Keratinocyte (primary cell): ENCODE results near the gene CD1D. TPM values are rescaled to one million over a fixed set of nuclear protein-coding genes. Genes with fewer than 3 reads are reported as not detected.
A peak's percentile ranks its signal among the peaks of the same experiment; 100 is the strongest.

Experiments used
- DNase-seq: peaks from one replicate; pipeline ENCODE4 v3.0.0-alpha.2; 2011; ENCODE audit warnings: low read depth, missing footprints, low spot score
- FAIRE-seq: peaks from 2 replicates; lab custom pipeline; 2011; peaks lifted over from hg19 to GRCh38; lab: Jason Lieb, UNC
- H2AFZ ChIP-seq: 2 replicates; pipeline ENCODE4 v1.6.0; 2012; ENCODE audit warnings: low read length, control low read depth, inconsistent platforms; ENCODE audit not compliant: control insufficient read depth
- H3K27ac ChIP-seq: 2 replicates; pipeline ENCODE4 v1.5.1; 2011; ENCODE audit warnings: low read length; ENCODE audit not compliant: control insufficient read depth, insufficient read depth
- H3K27me3 ChIP-seq: 3 replicates; pipeline ENCODE4 v1.6.0; 2011; ENCODE audit warnings: low read length; ENCODE audit not compliant: control insufficient read depth, insufficient read depth; ENCODE audit errors: extremely low read depth
- H3K36me3 ChIP-seq, 2 experiments: 2 replicates in 1 of 2; 3 replicates in 1 of 2; pipeline ENCODE4 v1.5.1; 2011; ENCODE audit warnings: low read length in 2 of 2, mild to moderate bottlenecking in 1 of 2; ENCODE audit not compliant: control insufficient read depth in 2 of 2, insufficient read depth in 2 of 2; ENCODE audit errors: extremely low read depth in 1 of 2
- H3K4me1 ChIP-seq: 3 replicates; pipeline ENCODE4 v1.5.1; 2011; ENCODE audit warnings: low read length; ENCODE audit not compliant: control insufficient read depth, insufficient read depth; ENCODE audit errors: extremely low read depth
- H3K4me2 ChIP-seq: 3 replicates; pipeline ENCODE4 v1.6.0; 2011; ENCODE audit warnings: low read depth, low read length; ENCODE audit not compliant: control insufficient read depth, insufficient read depth; ENCODE audit errors: extremely low read depth
- H3K4me3 ChIP-seq, 3 experiments: fragments of 200-600 bp in 1 of 3; sonication (generic) in 1 of 3; 2 replicates in 2 of 3; 3 replicates in 1 of 3; pipeline ENCODE4 v1.5.1; 2011 to 2016; ENCODE audit warnings: low read length in 3 of 3, mild to moderate bottlenecking in 3 of 3, control low read depth in 2 of 3, inconsistent platforms in 1 of 3, low read depth in 1 of 3, mixed read lengths in 1 of 3, mixed run types in 1 of 3, moderate library complexity in 1 of 3; ENCODE audit not compliant: control insufficient read depth in 2 of 3, insufficient read depth in 2 of 3; ENCODE audit errors: extremely low read depth in 1 of 3
- H3K79me2 ChIP-seq: 2 replicates; pipeline ENCODE4 v1.6.0; 2012; ENCODE audit warnings: low read length; ENCODE audit not compliant: control insufficient read depth, insufficient read depth
- H3K9ac ChIP-seq: 3 replicates; pipeline ENCODE4 v1.6.0; 2011; ENCODE audit warnings: low read length; ENCODE audit not compliant: control insufficient read depth, insufficient read depth; ENCODE audit errors: extremely low read depth
- H3K9me1 ChIP-seq: 3 replicates; pipeline ENCODE4 v1.6.0; 2011; ENCODE audit warnings: low read length; ENCODE audit not compliant: control insufficient read depth, insufficient read depth; ENCODE audit errors: extremely low read depth
- H3K9me3 ChIP-seq: 2 replicates; pipeline ENCODE4 v1.5.1; 2012; ENCODE audit warnings: low read depth, low read length; ENCODE audit not compliant: control insufficient read depth
- H4K20me1 ChIP-seq: 3 replicates; pipeline ENCODE4 v1.6.0; 2011; ENCODE audit warnings: low read length; ENCODE audit not compliant: control insufficient read depth, insufficient read depth; ENCODE audit errors: extremely low read depth
- EZH2 ChIP-seq: IDR thresholded peaks from one replicate; pipeline ENCODE4 v1.6.1; 2012; ENCODE audit warnings: inconsistent platforms, mild to moderate bottlenecking, low read length, moderate library complexity
- dilution Hi-C: fragments of 300-500 bp; cut with MboI; formaldehyde crosslinking; loops from one replicate; pipeline ENCODE4 v1.7.0; 2020; ENCODE audit warnings: low sequenced_read_pairs; ENCODE audit not compliant: extremely low pct_ligation_motif_present
- polyA plus RNA-seq, 5 experiments: library from polyadenylated mRNA; depleted of rRNA in 3 of 5; stranded (reverse) in 3 of 5; stranded (forward) in 1 of 5; unstranded in 1 of 5; fragments of >200 nt; gene quantifications; 1 replicate in 1 of 5; 2 replicates in 3 of 5; 3 replicates in 1 of 5; pipeline versions ENCODE4 v1.2.1 to v1.2.3, GENCODE V29; 2011 to 2012; ENCODE audit warnings: missing spikeins in 2 of 5, low read depth in 1 of 5, low replicate concordance in 1 of 5
- TF ChIP-seq, protein P1 (sequence below), 3 experiments: IDR thresholded peaks in 1 of 3; conservative IDR thresholded peaks in 1 of 3; optimal IDR thresholded peaks in 1 of 3; 2 replicates in 2 of 3; 3 replicates in 1 of 3; pipeline versions ENCODE3 to v1.5.1; 2011; ENCODE audit warnings: low read length in 3 of 3, mild to moderate bottlenecking in 3 of 3, moderate library complexity in 2 of 3, control low read depth in 1 of 3, inconsistent platforms in 1 of 3; ENCODE audit not compliant: insufficient read depth in 2 of 3; ENCODE audit errors: extremely low read depth in 1 of 3

CD1D gene
- polyA plus RNA-seq, 1 donor (not counting 4 experiments of a cell fraction or from before 2014, with no cell fraction given), result 2.8 TPM

DNA sequence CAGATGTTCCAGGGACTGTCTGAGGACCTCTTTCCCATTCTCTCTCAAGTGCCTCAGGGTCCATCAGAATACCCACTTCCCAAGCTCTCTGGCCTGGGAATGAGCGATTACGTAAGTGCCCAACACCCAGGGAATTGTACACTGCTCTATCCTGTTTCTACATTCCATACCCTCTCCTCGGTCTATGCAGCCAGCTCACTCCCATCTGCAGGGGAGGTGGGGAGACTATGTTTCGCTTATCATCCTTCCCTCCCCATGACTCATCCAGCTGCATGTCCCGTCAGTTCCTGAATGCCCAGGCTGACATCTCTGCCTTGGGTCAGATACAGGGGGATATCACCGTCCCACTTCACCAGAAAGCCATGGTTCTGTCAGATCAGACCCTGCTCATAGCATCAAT is 34.5 kb upstream of the CD1D start:
- Histone ChIP-seq H3K27me3 (no peaks in the 10 kb centered on the region), H3K27ac (peak overlapping the region; percentile 92), H3K79me2 (no peaks in the 10 kb centered on the region), H3K36me3 (no peaks in the 10 kb centered on the region), H3K9ac (peak overlapping the region; percentile 70), H3K4me3 (peak overlapping the region in 2 of 3 experiments; percentile 41 to 59), H3K4me2 (peak overlapping the region; percentile 90), H4K20me1 (no peaks in the 10 kb centered on the region), H3K9me1 (no peaks in the 10 kb centered on the region), H3K9me3 (no peaks in the 10 kb centered on the region), H2AFZ (peak overlapping the region; percentile 54), H3K4me1 (peaks cover 38% of the 10 kb centered on the region)
- dilution Hi-C loops, result no loop called here
- peak; percentile 98 for DNase-seq
- TF ChIP-seq, protein P1, sequence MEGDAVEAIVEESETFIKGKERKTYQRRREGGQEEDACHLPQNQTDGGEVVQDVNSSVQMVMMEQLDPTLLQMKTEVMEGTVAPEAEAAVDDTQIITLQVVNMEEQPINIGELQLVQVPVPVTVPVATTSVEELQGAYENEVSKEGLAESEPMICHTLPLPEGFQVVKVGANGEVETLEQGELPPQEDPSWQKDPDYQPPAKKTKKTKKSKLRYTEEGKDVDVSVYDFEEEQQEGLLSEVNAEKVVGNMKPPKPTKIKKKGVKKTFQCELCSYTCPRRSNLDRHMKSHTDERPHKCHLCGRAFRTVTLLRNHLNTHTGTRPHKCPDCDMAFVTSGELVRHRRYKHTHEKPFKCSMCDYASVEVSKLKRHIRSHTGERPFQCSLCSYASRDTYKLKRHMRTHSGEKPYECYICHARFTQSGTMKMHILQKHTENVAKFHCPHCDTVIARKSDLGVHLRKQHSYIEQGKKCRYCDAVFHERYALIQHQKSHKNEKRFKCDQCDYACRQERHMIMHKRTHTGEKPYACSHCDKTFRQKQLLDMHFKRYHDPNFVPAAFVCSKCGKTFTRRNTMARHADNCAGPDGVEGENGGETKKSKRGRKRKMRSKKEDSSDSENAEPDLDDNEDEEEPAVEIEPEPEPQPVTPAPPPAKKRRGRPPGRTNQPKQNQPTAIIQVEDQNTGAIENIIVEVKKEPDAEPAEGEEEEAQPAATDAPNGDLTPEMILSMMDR (optimal IDR thresholded peaks at IDR 0.05 in 1 of 3, IDR thresholded peaks at IDR 0.05 in 1 of 3, conservative IDR thresholded peaks at IDR 0.05 in 1 of 3; ENCODE audit: extremely low read depth in 1 of 3, insufficient read depth in 2 of 3, low read length in 3 of 3), result no peak
- no peak for TF ChIP-seq EZH2
- peak; percentile 98 for FAIRE-seq

DNA sequence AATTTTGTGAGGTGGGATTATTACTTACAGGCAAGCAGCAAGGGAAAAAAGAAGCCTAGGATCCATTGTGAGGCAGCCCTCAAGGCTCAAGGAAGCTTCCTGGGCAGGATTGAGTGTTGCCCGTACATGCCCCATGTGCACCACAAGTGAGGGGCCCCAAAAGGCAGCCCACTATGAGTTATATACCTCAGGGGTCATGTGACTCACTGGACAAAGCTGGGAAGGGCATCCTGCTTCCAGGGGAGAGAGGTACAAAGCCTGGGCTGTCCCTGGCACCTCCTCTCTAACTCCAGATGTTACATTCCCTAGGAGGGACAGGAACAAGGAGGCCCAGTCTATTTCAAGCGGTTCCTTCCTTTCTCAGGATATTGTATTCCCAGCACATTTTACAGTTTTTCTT is 34.0 kb upstream of the CD1D start:
- no peak overlapping the region for H2AFZ ChIP-seq
- H4K20me1 ChIP-seq, result no peaks in the 10 kb centered on the region
- peak overlapping the region in 2 of 3 experiments; percentile 41 to 59 for H3K4me3 ChIP-seq
- peaks cover 38% of the 10 kb centered on the region for H3K4me1 ChIP-seq
- H3K36me3 ChIP-seq, result no peaks in the 10 kb centered on the region
- FAIRE-seq, result no peak
- H3K79me2 ChIP-seq, result no peaks in the 10 kb centered on the region
- no peaks in the 10 kb centered on the region for H3K9me3 ChIP-seq
- H3K27ac ChIP-seq, result peak overlapping the region; percentile 92
- H3K9ac ChIP-seq, result peak overlapping the region; percentile 70
- TF ChIP-seq, protein P1 (optimal IDR thresholded peaks at IDR 0.05 in 1 of 3, IDR thresholded peaks at IDR 0.05 in 1 of 3, conservative IDR thresholded peaks at IDR 0.05 in 1 of 3; ENCODE audit: extremely low read depth in 1 of 3, insufficient read depth in 2 of 3, low read length in 3 of 3), result no peak
- no peak for TF ChIP-seq EZH2
- H3K27me3 ChIP-seq, result no peaks in the 10 kb centered on the region
- DNase-seq, result peak; percentile 96
- peak overlapping the region; percentile 90 for H3K4me2 ChIP-seq
- no peaks in the 10 kb centered on the region for H3K9me1 ChIP-seq
- dilution Hi-C loops, result no loop called here
